ENCODE data around the gene CCDC78. TPM values are rescaled to one million over a fixed set of nuclear protein-coding genes. Genes with fewer than 3 reads are reported as not detected.

The CCDC78 gene
- total and polyA plus RNA-seq, 7 experiments from 2014 or later: 2.6 to 4.4 (median 3.0) TPM; not detected in 2

- H3K9me3 ChIP-seq (ENCODE audit: control insufficient read depth in 2 of 3, low read length in 3 of 3): no peaks in the 10 kb centered on the region
- Mint-ChIP-seq H3K9me3 (no peaks in the 10 kb centered on the region), H3K27ac (peak overlapping the region in 1 of 9 donors; percentile 59), H3K4me1 (peaks cover 0 to 11% (median 4%) of the 10 kb centered on the region in 7 donors), H3K4me3 (peak overlapping the region in 3 of 10 donors; percentile 29 to 81 (median 38)), H3K36me3 (no peaks in the 10 kb centered on the region), H3K27me3 (peaks cover 10 to 50% (median 12%) of the 10 kb centered on the region in 5 donors)
- ATAC-seq (no peak), DNase-seq (no peak)
- no peak overlapping the region for H3K4me3 ChIP-seq (ENCODE audit: low read length)
- H3K27ac ChIP-seq (ENCODE audit: low read depth, low read length): no peak overlapping the region
- ChIA-PET CTCF (interaction anchor here (1.4 to 2.0 kb wide), 2 partner anchors 8 to 10 kb away, joined by 5 read pairs; no protein-coding TSS in a partner anchor), POLR2A (interaction anchor here (1.3 kb wide), 1 partner anchor 22 kb away, joined by 3 read pairs; the partner anchor contains the start of gene STUB1)
- H3K36me3 ChIP-seq (ENCODE audit: control insufficient read depth in 2 of 3, insufficient read depth in 3 of 3, low read length in 3 of 3): no peaks in the 10 kb centered on the region
- intact Hi-C loops (cut with micrococcal nuclease): loop anchor here in 1 of 2 donors (5.0 kb wide), 1 partner anchor 485 kb away; no protein-coding TSS in a partner anchor
- H3K4me1 ChIP-seq (ENCODE audit: control insufficient read depth in 2 of 2, insufficient read depth in 2 of 2, low read length in 2 of 2): peaks cover 14 to 18% of the 10 kb centered on the region in 2 donors
- H3K27me3 ChIP-seq (ENCODE audit: control insufficient read depth in 2 of 2, insufficient read depth in 2 of 2, low read length in 2 of 2): peaks cover 0 to 22% of the 10 kb centered on the region in 2 donors
Observed at GRCh38 chr16:702341-702740, 23.9 kb downstream of the CCDC78 start.

- Histone ChIP-seq H3K9me3 (ENCODE audit: control insufficient read depth in 2 of 3, low read length in 3 of 3) (no peaks in the 10 kb centered on the region), H3K27me3 (ENCODE audit: control insufficient read depth in 2 of 2, insufficient read depth in 2 of 2, low read length in 2 of 2) (peaks cover 0 to 13% of the 10 kb centered on the region in 2 donors), H3K27ac (ENCODE audit: low read depth, low read length) (no peak overlapping the region), H3K4me1 (ENCODE audit: control insufficient read depth in 2 of 2, insufficient read depth in 2 of 2, low read length in 2 of 2) (peaks cover 23 to 24% of the 10 kb centered on the region in 2 donors), H3K36me3 (ENCODE audit: control insufficient read depth in 2 of 3, insufficient read depth in 3 of 3, low read length in 3 of 3) (no peaks in the 10 kb centered on the region), H3K4me3 (ENCODE audit: low read length) (no peak overlapping the region)
- DNase-seq (peak in 7 of 9 donors; percentile 48 to 78 (median 62)), ATAC-seq (peak; percentile 77)
- H3K27me3 Mint-ChIP-seq: peaks cover 10 to 37% (median 12%) of the 10 kb centered on the region in 5 donors
- peaks cover 4 to 20% (median 9%) of the 10 kb centered on the region in 7 donors for H3K4me1 Mint-ChIP-seq
- peak overlapping the region in 1 of 10 donors; percentile 28 for H3K4me3 Mint-ChIP-seq
- ChIA-PET POLR2A (interaction anchor here (1.3 kb wide), 2 partner anchors 15 to 21 kb away, joined by 3 to 4 read pairs; partner anchors contain the start of gene STUB1), CTCF (interaction anchor here (1.4 to 2.0 kb wide), 2 partner anchors 10 to 11 kb away, joined by 5 read pairs; no protein-coding TSS in a partner anchor)
- no peaks in the 10 kb centered on the region for H3K9me3 Mint-ChIP-seq
- H3K27ac Mint-ChIP-seq: no peak overlapping the region
- no peaks in the 10 kb centered on the region for H3K36me3 Mint-ChIP-seq
- intact Hi-C loops (cut with micrococcal nuclease): loop anchor here in 1 of 2 donors (5.0 kb wide), 1 partner anchor 486 kb away; no protein-coding TSS in a partner anchor
Observed at GRCh38 chr16:700684-701584, 25.3 kb downstream of the CCDC78 start.

- peak overlapping the region in 5 of 10 donors; percentile 10 to 52 (median 46) for H3K4me3 Mint-ChIP-seq
- peaks cover 0 to 8% of the 10 kb centered on the region in 2 donors for H3K27me3 ChIP-seq (ENCODE audit: control insufficient read depth in 2 of 2, insufficient read depth in 2 of 2, low read length in 2 of 2)
- intact Hi-C loops (cut with micrococcal nuclease): loop anchor here in 1 of 2 donors (5.0 kb wide), 1 partner anchor 88 kb away; the partner anchor contains the start of genes CHTF18 and RPUSD1
- H3K36me3 Mint-ChIP-seq: no peaks in the 10 kb centered on the region
- peaks cover 10 to 35% (median 12%) of the 10 kb centered on the region in 5 donors for H3K27me3 Mint-ChIP-seq
- ATAC-seq: no peak
- H3K36me3 ChIP-seq (ENCODE audit: control insufficient read depth in 2 of 3, insufficient read depth in 3 of 3, low read length in 3 of 3): no peaks in the 10 kb centered on the region
- H3K9me3 ChIP-seq (ENCODE audit: control insufficient read depth in 2 of 3, low read length in 3 of 3): no peaks in the 10 kb centered on the region
- ChIA-PET CTCF (interaction anchor here (1.0 kb wide), 1 partner anchor 13 kb away, joined by 6 read pairs; no protein-coding TSS in a partner anchor), POLR2A (interaction anchor here (1.3 kb wide), 1 partner anchor 10 kb away, joined by 8 read pairs; the partner anchor contains the start of gene WDR24)
- peaks cover 26 to 30% of the 10 kb centered on the region in 2 donors for H3K4me1 ChIP-seq (ENCODE audit: control insufficient read depth in 2 of 2, insufficient read depth in 2 of 2, low read length in 2 of 2)
- peak overlapping the region in 1 of 9 donors; percentile 59 for H3K27ac Mint-ChIP-seq
- no peak for DNase-seq
- H3K4me1 Mint-ChIP-seq: peaks cover 4 to 27% (median 16%) of the 10 kb centered on the region in 7 donors
- H3K9me3 Mint-ChIP-seq: no peaks in the 10 kb centered on the region
- no peak overlapping the region for H3K27ac ChIP-seq (ENCODE audit: low read depth, low read length)
- no peak overlapping the region for H3K4me3 ChIP-seq (ENCODE audit: low read length)
Observed at GRCh38 chr16:698911-699671, 27.2 kb downstream of the CCDC78 start.

- intact Hi-C loops (cut with micrococcal nuclease): loop anchor here (1.0 to 5.0 kb wide), 5 partner anchors 11 to 92 kb away; partner anchors contain the start of genes CHTF18 (in 1 of the 2), JMJD8 (in 1 of the 2), METRN (in 1 of the 2) and RHOT2 (in 1 of the 2)
- Histone ChIP-seq H3K27ac (ENCODE audit: low read depth, low read length) (peak overlapping the region; percentile 54), H3K36me3 (ENCODE audit: control insufficient read depth in 2 of 3, insufficient read depth in 3 of 3, low read length in 3 of 3) (no peaks in the 10 kb centered on the region), H3K9me3 (ENCODE audit: control insufficient read depth in 2 of 3, low read length in 3 of 3) (no peaks in the 10 kb centered on the region), H3K4me3 (ENCODE audit: low read length) (peak overlapping the region; percentile 91), H3K4me1 (ENCODE audit: control insufficient read depth in 2 of 2, insufficient read depth in 2 of 2, low read length in 2 of 2) (peaks cover 22 to 26% of the 10 kb centered on the region in 2 donors), H3K27me3 (ENCODE audit: control insufficient read depth in 2 of 2, insufficient read depth in 2 of 2, low read length in 2 of 2) (no peaks in the 10 kb centered on the region)
- Mint-ChIP-seq H3K4me1 (peaks cover 4 to 40% (median 23%) of the 10 kb centered on the region in 7 donors), H3K36me3 (peaks cover 0 to 3% (median 0%) of the 10 kb centered on the region in 5 donors), H3K27me3 (peaks cover 0 to 22% (median 0%) of the 10 kb centered on the region in 5 donors), H3K4me3 (peak overlapping the region; percentile 76 to 86 (median 84)), H3K27ac (peak overlapping the region; percentile 20 to 86 (median 79)), H3K9me3 (peaks cover 0 to 2% (median 0%) of the 10 kb centered on the region in 11 donors)
- DNase-seq (peak; percentile 53 to 81 (median 74)), ATAC-seq (peak; percentile 90)
- ChIA-PET CTCF (interaction anchor here (0.5 to 2.0 kb wide), 4 partner anchors 17 to 268 kb away, joined by 3 to 11 read pairs (median 4); no protein-coding TSS in a partner anchor), POLR2A (interaction anchor here (0.6 to 2.4 kb wide), 32 partner anchors 8 to 1710 kb away, joined by 3 to 24 read pairs (median 5); partner anchors contain the start of genes ANTKMT, CCDC78, CHTF18 and CIAO3)
Observed at GRCh38 chr16:695355-696089, 30.7 kb downstream of the CCDC78 start.

GRCh38 chr16:694863-695354 is 31.3 kb downstream of the CCDC78 start:
- Histone ChIP-seq H3K4me3 (ENCODE audit: low read length) (peak overlapping the region; percentile 67), H3K36me3 (ENCODE audit: control insufficient read depth in 2 of 3, insufficient read depth in 3 of 3, low read length in 3 of 3) (no peaks in the 10 kb centered on the region), H3K9me3 (ENCODE audit: control insufficient read depth in 2 of 3, low read length in 3 of 3) (no peaks in the 10 kb centered on the region), H3K4me1 (ENCODE audit: control insufficient read depth in 2 of 2, insufficient read depth in 2 of 2, low read length in 2 of 2) (peaks cover 16 to 22% of the 10 kb centered on the region in 2 donors), H3K27ac (ENCODE audit: low read depth, low read length) (peak overlapping the region; percentile 54), H3K27me3 (ENCODE audit: control insufficient read depth in 2 of 2, insufficient read depth in 2 of 2, low read length in 2 of 2) (no peaks in the 10 kb centered on the region)
- ChIA-PET POLR2A (interaction anchor here (0.6 to 2.4 kb wide), 23 partner anchors 8 to 1270 kb away, joined by 3 to 24 read pairs (median 7); partner anchors contain the start of genes ANTKMT, CCDC78, CHTF18 and CIAO3), CTCF (interaction anchor here (0.9 to 2.0 kb wide), 3 partner anchors 17 to 28 kb away, joined by 3 to 11 read pairs (median 4); no protein-coding TSS in a partner anchor)
- intact Hi-C loops (cut with micrococcal nuclease): loop anchor here (1.0 to 5.0 kb wide), 5 partner anchors 11 to 92 kb away; partner anchors contain the start of genes CHTF18 (in 1 of the 2), JMJD8 (in 1 of the 2), METRN (in 1 of the 2) and RHOT2 (in 1 of the 2)
- Mint-ChIP-seq H3K27ac (peak overlapping the region in 2 of 9 donors; percentile 79 to 81), H3K27me3 (peaks cover 0 to 19% (median 0%) of the 10 kb centered on the region in 5 donors), H3K4me1 (peaks cover 4 to 43% (median 24%) of the 10 kb centered on the region in 7 donors), H3K9me3 (peaks cover 0 to 2% (median 0%) of the 10 kb centered on the region in 11 donors), H3K36me3 (peaks cover 0 to 4% (median 0%) of the 10 kb centered on the region in 5 donors), H3K4me3 (peak overlapping the region in 9 of 10 donors; percentile 3 to 86 (median 76))
- no peak for ATAC-seq
- DNase-seq: no peak
